SH-SY5Y (cell line): ENCODE results near the gene TNPO2.

ENCODE experiments used
- GATA2 ChIP-seq: IDR thresholded peaks from 2 replicates; pipeline ENCODE4 v1.6.1; 2011; ENCODE audit warnings: mild to moderate bottlenecking, low read depth, low read length
- GATA3 ChIP-seq: IDR thresholded peaks from 2 replicates; pipeline ENCODE4 v1.6.1; 2011; ENCODE audit warnings: low read depth, mild to moderate bottlenecking, low read length, moderate library complexity

GRCh38 chr19:12723641-12724426 is at the start of gene TNPO2:
- peak; percentile 89 for TF ChIP-seq GATA2
- no peak; the same call in 1 of the 2 replicates for TF ChIP-seq GATA3
